GM12865 (cell line): Measurements from ENCODE around the gene ZHX3.

Experiments used
- DNase-seq: peaks from one replicate; pipeline ENCODE4 v3.0.0; 2010; ENCODE audit warnings: low read depth
- H3K4me3 ChIP-seq: 2 replicates; pipeline ENCODE4 v1.5.1; 2011; ENCODE audit warnings: mild to moderate bottlenecking, low read depth, low read length, control low read depth
- TF ChIP-seq, protein P1 (sequence below): IDR thresholded peaks from 2 replicates; pipeline ENCODE4 v1.5.1; 2011; ENCODE audit warnings: low read length, control low read depth, low read depth, inconsistent platforms; ENCODE audit not compliant: insufficient read depth; ENCODE audit errors: missing control alignments

Gene ZHX3

DNA sequence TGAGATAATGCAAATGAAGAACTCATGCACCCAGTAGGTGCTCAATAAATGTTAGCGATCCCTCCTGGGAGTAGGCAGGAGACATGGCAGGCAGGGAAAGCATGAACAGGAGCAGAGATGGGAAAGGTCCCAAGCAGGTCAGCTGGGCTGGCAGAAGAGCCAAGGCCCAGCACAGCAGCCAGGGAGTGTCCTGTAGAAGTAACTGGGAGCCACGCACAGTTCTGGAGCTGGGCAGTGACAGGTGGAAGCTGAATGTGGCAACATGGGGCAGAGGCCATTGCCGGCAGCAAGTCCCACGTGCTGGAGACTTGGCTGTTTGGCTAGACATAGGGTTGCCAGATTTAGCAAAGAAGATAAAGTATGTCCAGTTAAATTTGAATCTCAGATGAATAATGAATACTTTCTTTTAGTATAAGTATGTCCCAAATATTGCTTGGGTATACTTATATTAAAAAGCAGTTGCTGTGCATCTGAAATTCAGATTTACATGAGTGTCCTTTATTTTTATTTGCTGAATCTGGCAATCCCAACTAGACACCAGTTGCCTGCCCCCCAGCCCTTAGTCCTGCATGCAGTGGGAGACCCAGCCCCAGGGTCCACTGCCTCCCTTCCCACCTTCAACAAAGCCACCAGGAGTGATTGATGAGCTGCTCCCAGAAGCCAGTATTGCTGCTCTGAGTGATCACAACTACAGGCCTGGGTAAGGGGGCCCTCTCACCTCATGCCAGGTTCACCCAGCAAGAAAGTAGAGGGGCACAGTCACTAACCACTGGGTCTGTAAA, 19.4 kb upstream of the ZHX3 start:
- TF ChIP-seq, protein P1, sequence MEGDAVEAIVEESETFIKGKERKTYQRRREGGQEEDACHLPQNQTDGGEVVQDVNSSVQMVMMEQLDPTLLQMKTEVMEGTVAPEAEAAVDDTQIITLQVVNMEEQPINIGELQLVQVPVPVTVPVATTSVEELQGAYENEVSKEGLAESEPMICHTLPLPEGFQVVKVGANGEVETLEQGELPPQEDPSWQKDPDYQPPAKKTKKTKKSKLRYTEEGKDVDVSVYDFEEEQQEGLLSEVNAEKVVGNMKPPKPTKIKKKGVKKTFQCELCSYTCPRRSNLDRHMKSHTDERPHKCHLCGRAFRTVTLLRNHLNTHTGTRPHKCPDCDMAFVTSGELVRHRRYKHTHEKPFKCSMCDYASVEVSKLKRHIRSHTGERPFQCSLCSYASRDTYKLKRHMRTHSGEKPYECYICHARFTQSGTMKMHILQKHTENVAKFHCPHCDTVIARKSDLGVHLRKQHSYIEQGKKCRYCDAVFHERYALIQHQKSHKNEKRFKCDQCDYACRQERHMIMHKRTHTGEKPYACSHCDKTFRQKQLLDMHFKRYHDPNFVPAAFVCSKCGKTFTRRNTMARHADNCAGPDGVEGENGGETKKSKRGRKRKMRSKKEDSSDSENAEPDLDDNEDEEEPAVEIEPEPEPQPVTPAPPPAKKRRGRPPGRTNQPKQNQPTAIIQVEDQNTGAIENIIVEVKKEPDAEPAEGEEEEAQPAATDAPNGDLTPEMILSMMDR = no peak
- no peak overlapping the region for H3K4me3 ChIP-seq
- DNase-seq = no peak

DNA sequence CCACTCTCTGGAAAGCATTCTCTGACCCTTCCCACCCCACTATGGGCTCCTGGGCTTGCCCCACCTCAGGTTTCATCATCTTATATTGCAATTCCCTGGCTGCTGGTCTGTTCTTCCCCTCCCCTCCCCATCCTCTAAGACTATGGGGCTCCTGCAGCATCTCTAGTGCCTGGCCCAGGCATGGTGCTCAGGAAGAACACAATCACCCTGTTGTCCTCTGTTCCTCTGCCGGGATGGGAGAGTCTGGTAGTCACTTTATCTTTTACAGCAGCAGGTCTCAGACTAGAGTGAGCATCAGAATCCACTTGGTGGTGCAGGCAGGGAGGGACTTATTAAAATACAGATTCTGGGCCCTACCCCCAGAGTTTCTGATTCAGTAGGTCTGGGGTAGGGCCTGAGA, 18.1 kb upstream of the ZHX3 start:
- no peak overlapping the region for H3K4me3 ChIP-seq
- TF ChIP-seq, protein P1 = no peak
- DNase-seq = no peak

DNA sequence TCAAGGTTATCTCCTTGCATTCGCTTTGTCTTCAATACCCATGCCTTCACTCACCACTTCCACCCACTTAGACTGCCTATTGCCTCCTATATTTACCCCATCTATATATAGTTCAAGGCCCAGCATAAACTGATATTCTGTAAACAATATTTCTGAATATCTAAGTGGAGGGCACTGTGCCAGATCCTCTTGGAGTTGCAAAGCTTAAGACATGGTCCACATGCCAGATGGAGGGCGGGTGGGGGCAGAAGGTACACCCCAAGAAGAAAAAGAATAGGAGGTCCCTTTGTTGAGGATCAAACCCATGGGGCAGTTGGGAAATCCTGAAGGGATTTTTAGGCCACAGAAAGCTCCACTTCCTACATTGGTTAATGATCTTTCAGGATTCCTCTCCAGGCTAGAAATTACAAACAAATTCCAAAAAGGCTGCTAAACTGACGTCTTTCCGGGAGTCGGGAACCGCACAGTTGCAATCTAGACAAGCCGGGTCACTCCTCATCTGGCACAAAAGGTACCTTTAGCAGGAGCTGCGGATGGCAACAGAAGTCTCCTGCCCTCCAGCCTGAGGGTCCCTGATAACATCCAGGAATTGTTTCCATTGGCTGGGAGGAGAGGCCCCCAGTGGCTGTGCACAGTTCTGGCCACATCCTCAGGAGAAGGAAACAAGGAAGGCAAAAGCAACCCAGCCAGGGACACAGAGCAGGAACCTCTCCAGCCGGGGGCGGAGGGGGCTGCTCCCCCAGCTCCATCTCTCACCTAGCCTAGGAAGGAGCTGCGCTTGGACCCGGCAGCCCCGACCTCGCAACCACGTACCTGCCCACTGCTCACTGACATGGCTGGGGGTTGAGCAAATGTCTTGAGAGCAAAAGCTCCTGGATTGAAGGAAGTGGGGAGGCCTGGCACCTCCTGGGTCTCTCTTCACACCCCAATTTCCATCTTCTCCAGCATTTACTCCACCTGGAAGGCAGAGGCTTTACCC, 17.2 kb upstream of the ZHX3 start:
- no peak for DNase-seq
- H3K4me3 ChIP-seq = no peak overlapping the region
- TF ChIP-seq, protein P1 = no peak

DNA sequence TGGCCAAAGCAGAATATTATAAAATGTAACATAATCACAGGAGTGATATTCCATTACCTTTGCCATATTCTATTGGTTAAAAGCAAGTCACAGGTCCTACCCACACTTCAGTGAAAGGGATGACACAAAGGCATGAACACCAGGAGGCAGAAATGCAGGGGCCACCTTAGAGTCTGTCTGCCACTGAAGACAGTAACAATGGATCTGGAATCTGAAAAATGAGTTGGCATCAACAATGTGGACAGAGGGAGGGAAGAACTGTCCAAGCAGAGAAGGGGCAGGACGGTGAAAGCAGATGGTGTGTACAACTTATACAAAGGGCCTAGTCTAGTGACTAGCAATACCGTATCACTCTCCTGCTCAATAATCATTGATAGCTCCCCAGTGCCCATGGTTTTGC, 16.5 kb upstream of the ZHX3 start:
- TF ChIP-seq, protein P1 = no peak
- DNase-seq = no peak
- H3K4me3 ChIP-seq = no peak overlapping the region

DNA sequence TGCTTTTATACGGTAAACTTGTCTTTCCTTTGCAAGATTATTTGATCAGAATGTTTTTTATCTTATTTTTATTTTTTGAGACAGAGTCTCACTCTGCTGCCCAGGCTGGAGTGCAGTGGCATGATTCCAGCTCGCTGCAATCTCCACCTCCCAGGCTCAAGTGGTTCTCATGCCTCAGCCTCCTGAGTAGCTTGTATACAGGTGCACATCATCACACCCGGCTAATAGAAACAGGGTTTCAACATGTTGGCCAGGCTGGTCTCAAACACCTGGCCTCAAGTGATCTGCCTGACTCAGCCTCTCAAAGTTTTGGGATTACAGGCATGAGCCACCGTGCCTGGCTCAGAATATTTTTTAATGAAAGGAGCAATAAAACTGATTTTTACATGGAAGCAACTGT, 14.2 kb upstream of the ZHX3 start:
- TF ChIP-seq, protein P1 = no peak
- DNase-seq = no peak
- no peak overlapping the region for H3K4me3 ChIP-seq

DNA sequence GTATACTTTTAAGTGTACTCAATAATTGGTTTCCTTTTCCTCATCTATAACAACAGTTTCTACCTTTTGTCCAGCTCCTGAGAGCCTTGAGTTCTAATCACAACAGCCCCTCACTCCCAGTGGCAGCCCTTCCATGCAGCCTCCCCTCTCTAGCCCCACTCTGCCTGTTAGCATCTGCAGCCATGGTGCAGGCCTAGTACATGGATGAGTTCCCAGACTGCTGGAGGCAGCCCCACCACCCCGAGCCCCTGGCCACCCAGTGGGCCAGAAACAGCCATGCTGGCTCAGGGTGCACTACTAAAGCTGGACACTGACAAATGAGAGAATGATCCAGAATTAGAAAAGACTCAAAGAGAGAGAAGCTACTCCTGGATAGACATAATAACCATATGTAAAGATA, 13.4 kb upstream of the ZHX3 start:
- TF ChIP-seq, protein P1 = no peak
- no peak overlapping the region for H3K4me3 ChIP-seq
- DNase-seq = no peak

DNA sequence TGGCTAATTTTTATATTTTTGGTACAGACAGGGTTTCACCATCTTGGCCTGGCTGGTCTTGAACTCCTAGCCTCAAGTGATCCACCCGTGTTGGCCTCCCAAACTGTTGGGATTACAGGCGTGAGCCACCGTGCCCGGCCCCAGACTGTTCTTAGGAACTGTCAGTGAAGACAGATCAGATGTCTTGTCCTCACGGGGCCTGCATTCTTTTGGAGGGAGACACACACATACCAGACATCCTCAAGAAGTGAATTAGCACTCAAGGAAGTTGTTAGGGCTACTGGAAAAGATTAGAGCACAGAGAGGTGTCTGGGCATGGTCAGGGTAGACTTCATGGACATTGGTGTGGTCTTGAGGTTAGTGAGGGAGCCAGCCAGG, 12.8 kb upstream of the ZHX3 start:
- TF ChIP-seq, protein P1 = no peak
- no peak overlapping the region for H3K4me3 ChIP-seq
- no peak for DNase-seq
